ENCODE measurements around the gene EXOG.

The EXOG gene

DNA sequence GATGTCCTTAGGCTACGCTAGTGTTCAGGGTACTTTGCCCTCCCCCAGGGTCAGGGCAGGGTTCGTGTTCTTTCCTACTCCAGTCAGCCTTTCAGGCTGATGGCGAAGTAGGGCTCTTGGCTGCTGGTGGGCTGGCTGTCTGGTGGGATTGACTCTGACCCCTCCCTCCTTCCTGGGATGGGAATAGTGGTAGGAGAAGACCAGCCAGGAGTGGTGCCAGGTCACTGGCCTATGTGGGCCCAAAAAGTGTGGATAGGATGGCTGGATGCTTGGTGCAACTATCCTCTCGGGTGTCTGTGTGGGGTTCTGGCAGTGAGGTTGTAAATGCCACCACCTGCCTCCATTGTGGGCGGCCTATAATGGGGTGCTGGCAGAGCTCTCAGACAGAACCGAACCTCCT is 20.4 kb upstream of the EXOG start:
- no peak overlapping the region for H3K9ac ChIP-seq (ENCODE audit: low read length)
- H3K27ac ChIP-seq (ENCODE audit: low read depth, low read length): no peak overlapping the region
- H3K36me3 ChIP-seq (ENCODE audit: insufficient read depth, low read length): peaks cover 21% of the 10 kb centered on the region
- H3K9me3 ChIP-seq (ENCODE audit: low read length): no peaks in the 10 kb centered on the region
- peaks cover 16% of the 10 kb centered on the region for H3K4me1 ChIP-seq (ENCODE audit: insufficient read depth, low read length)
- H3K4me3 ChIP-seq (ENCODE audit: low read depth in 1 of 2, low read length in 2 of 2): no peak overlapping the region
- H3K27me3 ChIP-seq (ENCODE audit: control insufficient read depth in 1 of 2, insufficient read depth in 2 of 2, low read length in 2 of 2): no peaks in the 10 kb centered on the region

DNA sequence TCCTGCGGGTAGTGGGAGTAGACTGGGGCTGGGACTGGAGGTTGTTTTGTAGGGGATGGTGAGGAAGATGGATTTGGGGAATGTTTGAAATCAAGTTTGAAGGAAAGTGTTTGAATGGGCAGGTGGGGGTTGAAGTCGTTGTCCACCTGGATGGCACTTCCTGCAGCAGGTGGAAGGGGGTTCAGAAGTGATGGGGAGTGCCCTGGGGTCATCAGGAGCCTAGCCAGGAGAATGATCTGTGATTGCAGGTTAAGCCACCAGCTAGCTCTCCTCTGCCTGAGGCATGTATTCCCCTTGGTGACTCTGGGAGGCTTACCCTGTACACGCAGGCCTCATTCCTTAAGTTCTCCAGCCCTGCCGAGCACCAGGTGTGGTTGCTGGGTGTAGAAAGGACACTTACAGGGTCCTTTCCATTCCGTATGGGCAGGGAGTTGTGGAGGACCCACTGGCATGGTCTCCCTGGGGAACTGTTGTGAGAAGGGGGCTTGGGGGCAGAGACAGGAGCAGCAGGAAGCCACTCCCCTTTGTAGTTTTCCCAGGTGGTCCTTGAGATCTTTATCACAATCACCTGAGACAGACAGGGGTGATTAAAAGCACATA is 19.9 kb upstream of the EXOG start:
- peaks cover 26% of the 10 kb centered on the region for H3K36me3 ChIP-seq (ENCODE audit: insufficient read depth, low read length)
- no peaks in the 10 kb centered on the region for H3K9me3 ChIP-seq (ENCODE audit: low read length)
- no peak overlapping the region for H3K9ac ChIP-seq (ENCODE audit: low read length)
- peaks cover 16% of the 10 kb centered on the region for H3K4me1 ChIP-seq (ENCODE audit: insufficient read depth, low read length)
- H3K4me3 ChIP-seq (ENCODE audit: low read depth in 1 of 2, low read length in 2 of 2): no peak overlapping the region
- no peaks in the 10 kb centered on the region for H3K27me3 ChIP-seq (ENCODE audit: control insufficient read depth in 1 of 2, insufficient read depth in 2 of 2, low read length in 2 of 2)
- no peak overlapping the region for H3K27ac ChIP-seq (ENCODE audit: low read depth, low read length)

DNA sequence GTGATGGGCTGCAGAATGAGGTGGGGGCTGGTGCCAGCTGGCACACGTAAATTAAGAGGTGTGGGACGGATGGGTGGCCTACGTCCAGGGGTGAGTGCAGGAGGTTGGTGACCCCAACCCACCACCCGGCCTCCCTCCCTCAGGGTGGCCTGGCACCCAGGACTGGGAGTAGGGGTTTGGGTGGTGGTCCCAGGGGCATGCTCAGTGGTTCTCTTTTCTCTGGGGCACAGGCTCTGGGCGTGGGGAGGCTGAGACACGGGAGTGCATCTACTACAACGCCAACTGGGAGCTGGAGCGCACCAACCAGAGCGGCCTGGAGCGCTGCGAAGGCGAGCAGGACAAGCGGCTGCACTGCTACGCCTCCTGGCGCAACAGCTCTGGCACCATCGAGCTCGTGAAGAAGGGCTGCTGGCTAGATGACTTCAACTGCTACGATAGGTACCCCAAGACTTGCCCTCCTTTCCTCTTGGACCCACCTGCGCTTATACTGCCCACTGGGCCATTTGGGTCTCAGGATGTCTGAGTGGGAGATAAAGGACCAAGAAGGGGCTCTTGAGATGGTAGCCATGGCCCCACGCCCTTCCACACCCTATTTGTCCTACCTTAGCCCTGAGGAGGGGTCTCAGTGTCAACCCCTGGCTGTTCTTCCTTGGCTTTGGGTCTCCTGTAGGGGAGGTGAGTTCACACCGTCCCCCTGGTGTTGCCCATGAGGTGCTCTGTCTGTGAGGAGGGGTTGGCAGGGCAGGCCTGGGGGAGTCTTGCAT is 18.9 kb upstream of the EXOG start:
- Histone ChIP-seq H3K4me3 (ENCODE audit: low read depth in 1 of 2, low read length in 2 of 2) (no peak overlapping the region), H3K4me1 (ENCODE audit: insufficient read depth, low read length) (peaks cover 13% of the 10 kb centered on the region), H3K9ac (ENCODE audit: low read length) (no peak overlapping the region), H3K9me3 (ENCODE audit: low read length) (no peaks in the 10 kb centered on the region), H3K36me3 (ENCODE audit: insufficient read depth, low read length) (peaks cover 35% of the 10 kb centered on the region), H3K27ac (ENCODE audit: low read depth, low read length) (no peak overlapping the region), H3K27me3 (ENCODE audit: control insufficient read depth in 1 of 2, insufficient read depth in 2 of 2, low read length in 2 of 2) (no peaks in the 10 kb centered on the region)

DNA sequence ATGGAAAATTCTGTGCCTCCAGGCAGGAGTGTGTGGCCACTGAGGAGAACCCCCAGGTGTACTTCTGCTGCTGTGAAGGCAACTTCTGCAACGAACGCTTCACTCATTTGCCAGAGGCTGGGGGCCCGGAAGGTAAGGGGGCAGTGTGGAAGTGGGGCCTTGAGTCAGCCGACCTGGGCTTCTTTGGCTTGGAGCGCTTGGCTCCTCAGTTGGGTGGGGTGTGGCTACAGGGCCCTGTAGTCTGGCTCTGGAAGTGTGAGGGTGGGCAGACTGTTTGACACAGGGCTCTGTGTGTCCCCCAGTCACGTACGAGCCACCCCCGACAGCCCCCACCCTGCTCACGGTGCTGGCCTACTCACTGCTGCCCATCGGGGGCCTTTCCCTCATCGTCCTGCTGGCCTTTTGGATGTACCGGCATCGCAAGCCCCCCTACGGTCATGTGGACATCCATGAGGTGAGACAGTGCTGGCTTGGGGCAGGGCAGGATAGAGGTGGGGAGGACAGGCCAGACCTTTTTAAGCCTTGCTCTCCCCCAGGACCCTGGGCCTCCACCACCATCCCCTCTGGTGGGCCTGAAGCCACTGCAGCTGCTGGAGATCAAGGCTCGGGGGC is 18.2 kb upstream of the EXOG start:
- peaks cover 42% of the 10 kb centered on the region for H3K36me3 ChIP-seq (ENCODE audit: insufficient read depth, low read length)
- peaks cover 6% of the 10 kb centered on the region for H3K4me1 ChIP-seq (ENCODE audit: insufficient read depth, low read length)
- no peak overlapping the region for H3K9ac ChIP-seq (ENCODE audit: low read length)
- no peak overlapping the region for H3K4me3 ChIP-seq (ENCODE audit: low read depth in 1 of 2, low read length in 2 of 2)
- H3K27me3 ChIP-seq (ENCODE audit: control insufficient read depth in 1 of 2, insufficient read depth in 2 of 2, low read length in 2 of 2): no peaks in the 10 kb centered on the region
- no peaks in the 10 kb centered on the region for H3K9me3 ChIP-seq (ENCODE audit: low read length)
- H3K27ac ChIP-seq (ENCODE audit: low read depth, low read length): no peak overlapping the region

DNA sequence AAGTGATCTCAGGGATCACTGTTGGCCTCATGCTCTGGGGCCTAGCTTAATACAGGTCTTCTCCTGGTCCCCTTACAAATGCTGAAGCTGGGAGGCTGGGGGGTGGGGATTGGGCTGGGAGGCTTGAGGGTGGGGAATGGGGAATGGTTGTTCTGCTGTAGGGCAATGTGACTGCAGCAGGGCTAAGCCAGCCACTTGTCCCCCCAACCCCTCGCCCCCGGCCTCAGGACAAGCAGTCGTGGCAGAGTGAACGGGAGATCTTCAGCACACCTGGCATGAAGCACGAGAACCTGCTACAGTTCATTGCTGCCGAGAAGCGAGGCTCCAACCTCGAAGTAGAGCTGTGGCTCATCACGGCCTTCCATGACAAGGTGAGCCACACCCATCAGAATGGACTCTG is 17.2 kb upstream of the EXOG start:
- no peak overlapping the region for H3K4me3 ChIP-seq (ENCODE audit: low read depth in 1 of 2, low read length in 2 of 2)
- H3K27me3 ChIP-seq (ENCODE audit: control insufficient read depth in 1 of 2, insufficient read depth in 2 of 2, low read length in 2 of 2): no peaks in the 10 kb centered on the region
- H3K27ac ChIP-seq (ENCODE audit: low read depth, low read length): no peak overlapping the region
- H3K9ac ChIP-seq (ENCODE audit: low read length): no peak overlapping the region
- no peaks in the 10 kb centered on the region for H3K9me3 ChIP-seq (ENCODE audit: low read length)
- H3K4me1 ChIP-seq (ENCODE audit: insufficient read depth, low read length): no peaks in the 10 kb centered on the region
- H3K36me3 ChIP-seq (ENCODE audit: insufficient read depth, low read length): peaks cover 50% of the 10 kb centered on the region

DNA sequence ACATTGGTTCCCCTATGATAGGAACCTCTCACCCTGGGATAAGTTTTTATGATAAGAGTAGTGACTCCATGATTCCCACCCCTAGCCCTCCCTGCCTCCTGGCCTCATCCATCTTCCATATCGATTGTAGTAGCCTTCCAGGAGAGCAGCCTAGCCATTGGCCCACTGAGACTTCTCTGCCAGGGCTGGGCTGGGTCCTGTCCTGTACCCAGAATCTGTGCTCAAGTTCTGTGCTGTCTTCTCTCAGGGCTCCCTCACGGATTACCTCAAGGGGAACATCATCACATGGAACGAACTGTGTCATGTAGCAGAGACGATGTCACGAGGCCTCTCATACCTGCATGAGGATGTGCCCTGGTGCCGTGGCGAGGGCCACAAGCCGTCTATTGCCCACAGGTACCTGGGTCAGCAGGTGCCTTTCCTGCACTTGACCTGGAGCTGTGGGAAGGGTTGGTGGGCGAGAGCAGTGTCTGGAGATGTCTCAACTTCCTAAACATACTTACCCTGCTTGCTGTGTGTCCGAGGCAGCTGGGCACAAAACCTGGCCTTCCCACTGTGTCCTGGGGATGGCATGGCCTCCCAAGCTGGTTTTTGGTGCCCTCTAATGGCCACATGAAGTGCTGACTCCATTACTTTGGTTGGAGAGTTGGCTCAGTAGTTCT is 16.6 kb upstream of the EXOG start:
- no peak overlapping the region for H3K27ac ChIP-seq (ENCODE audit: low read depth, low read length)

DNA sequence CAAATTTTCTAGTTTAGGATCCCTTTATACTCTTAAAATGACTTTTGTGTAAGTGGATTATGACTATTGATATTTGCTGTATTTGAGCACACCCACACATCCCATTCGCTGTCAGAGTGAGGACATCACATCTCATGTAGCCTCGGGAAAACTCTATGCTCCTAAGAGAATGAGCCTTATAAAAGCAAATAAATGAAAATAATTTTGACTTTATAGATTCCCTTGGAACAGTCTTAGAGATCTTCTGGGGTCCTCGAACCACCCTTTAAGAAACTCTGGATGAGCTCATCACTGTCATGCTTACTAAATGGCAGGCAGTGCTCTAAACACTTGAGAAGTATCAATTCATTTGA is 16.1 kb upstream of the EXOG start:
- Histone ChIP-seq H3K9me3 (ENCODE audit: low read length) (no peaks in the 10 kb centered on the region), H3K9ac (ENCODE audit: low read length) (no peak overlapping the region), H3K36me3 (ENCODE audit: insufficient read depth, low read length) (peaks cover 62% of the 10 kb centered on the region), H3K27me3 (ENCODE audit: control insufficient read depth in 1 of 2, insufficient read depth in 2 of 2, low read length in 2 of 2) (no peaks in the 10 kb centered on the region), H3K4me3 (ENCODE audit: low read depth in 1 of 2, low read length in 2 of 2) (no peak overlapping the region), H3K27ac (ENCODE audit: low read depth, low read length) (no peak overlapping the region), H3K4me1 (ENCODE audit: insufficient read depth, low read length) (no peaks in the 10 kb centered on the region)

More for the DNA sequence above, 16.6 kb upstream of the EXOG start:
- Histone ChIP-seq H3K4me1 (ENCODE audit: insufficient read depth, low read length) (no peaks in the 10 kb centered on the region), H3K27me3 (ENCODE audit: control insufficient read depth in 1 of 2, insufficient read depth in 2 of 2, low read length in 2 of 2) (no peaks in the 10 kb centered on the region), H3K36me3 (ENCODE audit: insufficient read depth, low read length) (peaks cover 57% of the 10 kb centered on the region), H3K9ac (ENCODE audit: low read length) (no peak overlapping the region), H3K4me3 (ENCODE audit: low read depth in 1 of 2, low read length in 2 of 2) (no peak overlapping the region), H3K9me3 (ENCODE audit: low read length) (no peaks in the 10 kb centered on the region)

DNA sequence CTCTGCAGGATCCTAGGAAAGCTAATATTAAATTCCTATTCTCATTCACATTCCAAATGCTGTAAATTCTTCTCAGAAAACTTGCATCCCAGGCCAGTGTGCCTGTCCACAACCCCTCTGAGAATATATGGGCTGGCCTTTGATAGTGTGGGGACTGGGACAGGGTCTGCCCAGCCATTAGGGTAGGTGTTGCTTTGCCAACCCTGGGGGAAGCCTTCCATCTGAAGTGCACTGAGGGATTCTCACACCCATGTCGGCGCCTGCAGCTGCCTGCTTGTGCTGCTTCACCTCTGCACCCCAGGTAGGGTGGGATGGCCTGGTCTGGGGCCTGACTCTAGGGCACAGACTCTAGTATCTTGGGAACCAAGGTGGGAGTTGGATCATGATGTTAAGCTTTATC is 15.2 kb upstream of the EXOG start:
- H3K36me3 ChIP-seq (ENCODE audit: insufficient read depth, low read length): peaks cover 65% of the 10 kb centered on the region

DNA sequence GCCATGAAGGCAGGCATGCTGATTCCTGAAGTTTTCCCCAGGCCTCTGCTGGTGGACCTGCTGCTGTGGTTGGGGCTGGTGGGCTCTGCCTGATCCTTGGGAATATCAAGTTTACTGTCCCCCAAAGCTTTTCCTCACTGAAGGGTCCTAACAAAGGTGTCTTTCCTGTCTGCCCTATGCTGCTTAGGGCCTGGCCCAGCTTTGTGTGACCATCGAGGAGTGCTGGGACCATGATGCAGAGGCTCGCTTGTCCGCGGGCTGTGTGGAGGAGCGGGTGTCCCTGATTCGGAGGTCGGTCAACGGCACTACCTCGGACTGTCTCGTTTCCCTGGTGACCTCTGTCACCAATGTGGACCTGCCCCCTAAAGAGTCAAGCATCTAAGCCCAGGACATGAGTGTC is 13.2 kb upstream of the EXOG start:
- Histone ChIP-seq H3K9me3 (ENCODE audit: low read length) (no peaks in the 10 kb centered on the region), H3K4me3 (ENCODE audit: low read depth in 1 of 2, low read length in 2 of 2) (no peak overlapping the region), H3K27ac (ENCODE audit: low read depth, low read length) (no peak overlapping the region), H3K4me1 (ENCODE audit: insufficient read depth, low read length) (no peaks in the 10 kb centered on the region), H3K36me3 (ENCODE audit: insufficient read depth, low read length) (peaks cover 65% of the 10 kb centered on the region), H3K27me3 (ENCODE audit: control insufficient read depth in 1 of 2, insufficient read depth in 2 of 2, low read length in 2 of 2) (no peaks in the 10 kb centered on the region), H3K9ac (ENCODE audit: low read length) (no peak overlapping the region)

More for the DNA sequence above, 15.2 kb upstream of the EXOG start:
- no peak overlapping the region for H3K4me3 ChIP-seq (ENCODE audit: low read depth in 1 of 2, low read length in 2 of 2)
- H3K27me3 ChIP-seq (ENCODE audit: control insufficient read depth in 1 of 2, insufficient read depth in 2 of 2, low read length in 2 of 2): no peaks in the 10 kb centered on the region
- no peaks in the 10 kb centered on the region for H3K9me3 ChIP-seq (ENCODE audit: low read length)
- no peaks in the 10 kb centered on the region for H3K4me1 ChIP-seq (ENCODE audit: insufficient read depth, low read length)
- no peak overlapping the region for H3K27ac ChIP-seq (ENCODE audit: low read depth, low read length)
- no peak overlapping the region for H3K9ac ChIP-seq (ENCODE audit: low read length)

DNA sequence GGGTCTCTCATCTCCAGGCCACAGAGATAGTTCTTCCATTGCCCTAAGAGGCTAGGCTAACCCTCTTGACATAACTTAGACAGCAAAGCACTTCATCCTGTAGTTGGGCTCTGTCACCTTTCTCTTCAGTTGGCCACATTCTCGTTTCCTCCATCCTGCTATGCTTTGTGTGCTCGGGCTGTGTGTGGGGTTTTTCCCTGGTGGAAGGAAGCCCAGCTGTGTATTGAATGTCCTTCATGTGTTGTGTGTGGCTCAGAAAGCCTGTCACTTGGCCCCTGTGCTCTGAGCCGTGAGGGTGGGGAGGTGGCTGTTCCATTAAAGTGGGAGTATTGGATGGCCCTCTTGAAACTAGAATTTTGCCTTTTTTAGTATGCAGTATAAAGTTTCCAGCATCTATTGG is 8.8 kb upstream of the EXOG start:
- H3K4me1 ChIP-seq (ENCODE audit: insufficient read depth, low read length): no peaks in the 10 kb centered on the region
- peaks cover 33% of the 10 kb centered on the region for H3K36me3 ChIP-seq (ENCODE audit: insufficient read depth, low read length)
- H3K4me3 ChIP-seq (ENCODE audit: low read depth in 1 of 2, low read length in 2 of 2): no peak overlapping the region
- no peaks in the 10 kb centered on the region for H3K9me3 ChIP-seq (ENCODE audit: low read length)
- H3K9ac ChIP-seq (ENCODE audit: low read length): no peak overlapping the region
- H3K27me3 ChIP-seq (ENCODE audit: control insufficient read depth in 1 of 2, insufficient read depth in 2 of 2, low read length in 2 of 2): no peaks in the 10 kb centered on the region
- no peak overlapping the region for H3K27ac ChIP-seq (ENCODE audit: low read depth, low read length)

DNA sequence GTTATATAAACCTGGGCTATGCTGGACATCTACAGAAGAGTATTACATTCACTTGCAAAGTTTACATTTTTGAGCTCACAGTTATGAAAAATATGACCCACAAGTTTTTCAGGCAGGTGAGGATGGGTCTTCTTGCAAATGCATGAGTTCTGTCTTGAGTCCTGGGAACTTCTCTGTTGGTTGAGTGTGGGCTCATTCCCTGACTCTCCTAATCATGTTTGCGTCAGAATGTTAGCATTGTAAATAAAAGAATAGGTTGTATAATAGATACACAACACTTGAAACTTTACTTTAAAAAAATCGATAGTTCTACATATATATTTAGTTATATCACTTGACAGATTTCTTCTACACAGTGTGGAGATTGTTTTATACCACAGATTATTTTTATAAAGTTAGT is 7.2 kb upstream of the EXOG start:
- Histone ChIP-seq H3K9ac (ENCODE audit: low read length) (no peak overlapping the region), H3K9me3 (ENCODE audit: low read length) (no peaks in the 10 kb centered on the region), H3K4me1 (ENCODE audit: insufficient read depth, low read length) (no peaks in the 10 kb centered on the region), H3K4me3 (ENCODE audit: low read depth in 1 of 2, low read length in 2 of 2) (no peak overlapping the region), H3K36me3 (ENCODE audit: insufficient read depth, low read length) (peaks cover 19% of the 10 kb centered on the region), H3K27me3 (ENCODE audit: control insufficient read depth in 1 of 2, insufficient read depth in 2 of 2, low read length in 2 of 2) (no peaks in the 10 kb centered on the region), H3K27ac (ENCODE audit: low read depth, low read length) (no peak overlapping the region)

Measured in muscle layer of colon (tissue), 2 donors.